ENCODE data around the gene PLXNA1. TPM values are rescaled to one million over a fixed set of nuclear protein-coding genes. Genes with fewer than 3 reads are reported as not detected.

The PLXNA1 gene
- total and polyA plus RNA-seq, 9 of the 15 experiments (the other 6 are each of a cell fraction or from before 2014, with no cell fraction given), result 0.23 to 59.9 (median 16.8) TPM

DNA sequence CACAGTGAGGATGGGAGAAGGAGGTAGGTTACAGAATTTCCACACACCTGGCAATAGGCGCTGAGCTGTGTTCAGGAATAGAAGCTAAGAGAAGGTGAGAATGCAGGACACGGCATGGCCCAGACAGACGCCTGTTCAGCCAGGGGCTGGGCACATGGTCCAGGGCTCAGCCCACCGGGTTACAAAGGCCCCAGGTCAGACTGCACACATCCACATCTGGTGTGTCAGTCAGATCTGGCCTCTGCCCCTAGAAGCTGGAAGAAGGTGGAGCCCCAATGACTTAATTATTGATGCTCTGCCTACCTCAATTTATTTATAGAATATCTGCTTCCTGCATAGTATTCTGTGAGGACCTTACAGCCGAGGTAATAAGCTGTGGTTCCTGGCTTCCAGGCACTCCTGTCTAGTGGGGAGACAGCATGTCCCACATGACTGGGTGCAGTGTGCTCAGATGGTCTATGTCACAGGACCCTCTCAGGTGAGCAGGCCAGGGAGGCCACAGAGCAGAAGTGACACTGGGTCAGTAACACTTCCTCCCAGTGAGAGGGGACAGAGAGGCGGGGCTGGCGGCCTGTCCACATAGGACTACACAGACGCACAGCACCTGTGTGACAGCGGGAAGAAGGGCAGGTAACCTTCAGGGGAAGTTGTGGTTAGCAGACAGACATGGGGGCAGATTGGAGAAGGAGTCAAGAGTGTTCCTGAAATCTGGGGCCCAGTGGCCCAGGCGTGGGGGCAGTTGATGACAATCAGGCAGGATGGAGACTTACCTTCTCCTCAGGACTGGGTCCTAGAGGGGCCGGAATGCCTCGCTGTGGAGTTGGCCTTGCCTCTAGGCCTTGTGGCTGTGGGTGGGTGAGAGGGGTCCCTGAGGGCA is 38.6 kb upstream of the PLXNA1 start (continued):
- TF ChIP-seq GTF3C2 (IDR thresholded peaks at IDR 0.05; ENCODE audit: borderline replicate concordance, extremely low read depth, insufficient read length) (no peak), PTRF (tag; IDR thresholded peaks at IDR 0.05) (no peak)

GRCh38 chr3:126945171-126945721 is 37.7 kb upstream of the PLXNA1 start:
- Histone ChIP-seq H4K20me1 (replicated peaks; ENCODE audit: control insufficient read depth, insufficient read depth, low read length) (no peaks in the 10 kb centered on the region), H3K4me1 (replicated peaks in 1 of 2; ENCODE audit: control insufficient read depth in 2 of 2, insufficient read depth in 2 of 2, low read length in 2 of 2) (peaks cover 5 to 10% of the 10 kb centered on the region in 2 experiments; a peak in 4 of 5 replicates), H3K9ac (ENCODE audit: insufficient read depth in 1 of 2, low read depth in 2 of 2, low read length in 2 of 2) (no peak overlapping the region; a peak in 1 of 4 replicates), H3K4me2 (ENCODE audit: insufficient read depth, low read length) (no peak overlapping the region), H3K27ac (ENCODE audit: extremely low read depth, low read depth, low read length) (no peak overlapping the region), H3K79me2 (ENCODE audit: control insufficient read depth, insufficient read depth, low read length) (no peaks in the 10 kb centered on the region), H3K36me3 (ENCODE audit: control insufficient read depth, insufficient read depth, low read length) (no peaks in the 10 kb centered on the region), H3K9me1 (ENCODE audit: control insufficient read depth, insufficient read depth, low read length) (peaks cover 4% of the 10 kb centered on the region), H2AFZ (ENCODE audit: low read depth, low read length) (no peak overlapping the region), H3K4me3 (no peak overlapping the region), H3K27me3 (ENCODE audit: control insufficient read depth in 2 of 2, insufficient read depth in 2 of 2, low read length in 2 of 2) (no peaks in the 10 kb centered on the region), H3K9me3 (replicated peaks; ENCODE audit: control insufficient read depth, insufficient read depth, low read depth, low read length) (no peaks in the 10 kb centered on the region)
- BruUV-seq (replicated peaks), result no TSS peak
- ChIA-PET CTCF (ENCODE audit: low intra/inter-chr PET ratio) (no interaction called here), POLR2A (interaction anchor here (0.6 kb wide), 1 partner anchor 18 kb away, joined by 3 read pairs; no protein-coding TSS in a partner anchor)
- FAIRE-seq, result no peak
- ATAC-seq, result peak; percentile 83
- DNase-seq (ENCODE audit: extremely low read depth in 1 of 4, low spot score in 3 of 4), result peak; percentile 42 to 58 (median 50)
- intact Hi-C loops (cut with micrococcal nuclease) (no loop called here), in situ Hi-C loops (cut with MboI) (no loop called here)
- 41% methylated on average over 4 of the region's 17 CpGs for WGBS (ENCODE audit: insufficient coverage, low coverage, missing lambda C conversion rate)
- TF ChIP-seq CBX1 (IDR thresholded peaks at IDR 0.05; ENCODE audit: low read depth) (no peak), RAD21 (CRISPR knock-in tag; conservative IDR thresholded peaks at IDR 0.05 in 1 of 2, IDR thresholded peaks at IDR 0.05 in 1 of 2) (peak in 1 of 2 experiments; percentile 39; a peak in 2 of 4 replicates), BRD4 (IDR thresholded peaks at IDR 0.05) (no peak)
- TF ChIP-seq, protein P1, sequence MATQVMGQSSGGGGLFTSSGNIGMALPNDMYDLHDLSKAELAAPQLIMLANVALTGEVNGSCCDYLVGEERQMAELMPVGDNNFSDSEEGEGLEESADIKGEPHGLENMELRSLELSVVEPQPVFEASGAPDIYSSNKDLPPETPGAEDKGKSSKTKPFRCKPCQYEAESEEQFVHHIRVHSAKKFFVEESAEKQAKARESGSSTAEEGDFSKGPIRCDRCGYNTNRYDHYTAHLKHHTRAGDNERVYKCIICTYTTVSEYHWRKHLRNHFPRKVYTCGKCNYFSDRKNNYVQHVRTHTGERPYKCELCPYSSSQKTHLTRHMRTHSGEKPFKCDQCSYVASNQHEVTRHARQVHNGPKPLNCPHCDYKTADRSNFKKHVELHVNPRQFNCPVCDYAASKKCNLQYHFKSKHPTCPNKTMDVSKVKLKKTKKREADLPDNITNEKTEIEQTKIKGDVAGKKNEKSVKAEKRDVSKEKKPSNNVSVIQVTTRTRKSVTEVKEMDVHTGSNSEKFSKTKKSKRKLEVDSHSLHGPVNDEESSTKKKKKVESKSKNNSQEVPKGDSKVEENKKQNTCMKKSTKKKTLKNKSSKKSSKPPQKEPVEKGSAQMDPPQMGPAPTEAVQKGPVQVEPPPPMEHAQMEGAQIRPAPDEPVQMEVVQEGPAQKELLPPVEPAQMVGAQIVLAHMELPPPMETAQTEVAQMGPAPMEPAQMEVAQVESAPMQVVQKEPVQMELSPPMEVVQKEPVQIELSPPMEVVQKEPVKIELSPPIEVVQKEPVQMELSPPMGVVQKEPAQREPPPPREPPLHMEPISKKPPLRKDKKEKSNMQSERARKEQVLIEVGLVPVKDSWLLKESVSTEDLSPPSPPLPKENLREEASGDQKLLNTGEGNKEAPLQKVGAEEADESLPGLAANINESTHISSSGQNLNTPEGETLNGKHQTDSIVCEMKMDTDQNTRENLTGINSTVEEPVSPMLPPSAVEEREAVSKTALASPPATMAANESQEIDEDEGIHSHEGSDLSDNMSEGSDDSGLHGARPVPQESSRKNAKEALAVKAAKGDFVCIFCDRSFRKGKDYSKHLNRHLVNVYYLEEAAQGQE (IDR thresholded peaks at IDR 0.05; ENCODE audit: borderline replicate concordance), result peak; percentile 16; the same call in 1 of the 2 replicates
- TF ChIP-seq, protein P1 (CRISPR knock-in tag; IDR thresholded peaks at IDR 0.05; ENCODE audit: low read depth), result no peak

All from K562 (cell line).